Lower leg skin (tissue), 4 donors: ENCODE measurements around the gene CHST15. TPM values are rescaled to one million over a fixed set of nuclear protein-coding genes. Genes with fewer than 3 reads are reported as not detected.

Experiments
- DNase-seq, 2 donors: peaks; one replicate each; pipeline ENCODE4 v3.0.0-alpha.2; 2019; ENCODE audit warnings: low spot score in 2 of 2
- H3K4me3 ChIP-seq: fragments of 200-600 bp; sonication (generic); 2 replicates; pipeline ENCODE4 v1.5.1; 2017; ENCODE audit warnings: mild to moderate bottlenecking, low read depth; ENCODE audit not compliant: poor library complexity, severe bottlenecking
- CTCF ChIP-seq, 3 donors: fragments of 450-650 bp; IDR thresholded peaks; one replicate each; pipeline ENCODE4 v1.5.1; 2016; ENCODE audit warnings: antibody characterized with exemption in 3 of 3, mild to moderate bottlenecking in 3 of 3, moderate library complexity in 2 of 3
- POLR2A ChIP-seq, 2 donors: fragments of 450-650 bp; IDR thresholded peaks; one replicate each; pipeline ENCODE4 v1.6.1; 2016 to 2017; ENCODE audit warnings: antibody characterized with exemption in 2 of 2, mild to moderate bottlenecking in 1 of 2, moderate library complexity in 1 of 2
- whole genome bisulfite sequencing, 2 donors: methylation state at CpG; one replicate each; pipeline ENCODE4 v1.1.5; 2018; 5-methylcytosine and 5-hydroxymethylcytosine counted together
- intact Hi-C: fragments of 100-400 bp; cut with DNase I; formaldehyde crosslinking; loops from one replicate; pipeline ENCODE4 v1.15.0; 2023; ENCODE audit warnings: low total_unique reads
- total RNA-seq, 4 donors: library from RNA; depleted of rRNA; stranded (reverse); fragments of >200 nt; gene quantifications; one replicate each; pipeline ENCODE4 v1.1.0, GENCODE V29; 2016

Gene CHST15
- total RNA-seq, 4 donors from 2014 or later = 17.6 to 29.8 (median 19.4) TPM

- H3K4me3 ChIP-seq = no peak overlapping the region
- no peak for DNase-seq
- TF ChIP-seq POLR2A (IDR thresholded peaks at IDR 0.05) (no peak), CTCF (IDR thresholded peaks at IDR 0.05) (no peak)
- intact Hi-C loops = loop anchor here (5.0 kb wide), 1 partner anchor 384 kb away; no protein-coding TSS in a partner anchor
- 72 to 77% methylated on average over 13 of the region's 13 CpGs for WGBS, 2 donors
These were observed 127.2 kb downstream of the CHST15 start for GRCh38 chr10:123965973-123966895.

GRCh38 chr10:123964953-123965352 is 128.4 kb downstream of the CHST15 start:
- 90 to 93% methylated on average over 3 of the region's 3 CpGs for WGBS, 2 donors
- no peak for DNase-seq
- intact Hi-C loops = loop anchor here (5.0 kb wide), 1 partner anchor 383 kb away; no protein-coding TSS in a partner anchor
- no peak overlapping the region for H3K4me3 ChIP-seq
- TF ChIP-seq POLR2A (IDR thresholded peaks at IDR 0.05) (no peak), CTCF (IDR thresholded peaks at IDR 0.05) (no peak)

GRCh38 chr10:123962756-123963530 is 130.5 kb downstream of the CHST15 start:
- TF ChIP-seq POLR2A (IDR thresholded peaks at IDR 0.05) (no peak), CTCF (IDR thresholded peaks at IDR 0.05) (no peak)
- no peak for DNase-seq
- H3K4me3 ChIP-seq = no peak overlapping the region
- intact Hi-C loops = no loop called here
- WGBS, 2 donors = 28 to 33% methylated on average over 10 of the region's 10 CpGs

- DNase-seq = no peak
- intact Hi-C loops = no loop called here
- WGBS, 2 donors = 25 to 32% methylated on average over 2 of the region's 2 CpGs
- TF ChIP-seq CTCF (IDR thresholded peaks at IDR 0.05) = no peak
- TF ChIP-seq POLR2A (IDR thresholded peaks at IDR 0.05) = no peak
- H3K4me3 ChIP-seq = no peak overlapping the region
These were observed 135.2 kb downstream of the CHST15 start for GRCh38 chr10:123958241-123958640.

Other genes starting within 250 kb of the CHST15 start
- 1 to 10 TPM; 1.6 to 7.0 (median 4.9) TPM for gene CPXM2, start 201.8 kb downstream of the CHST15 start, total RNA-seq